ENCODE results near the gene CASTOR2.
"Not testable (repeated sequence)": the region's sequence is repeated elsewhere in the genome, so short reads cannot be mapped to it uniquely, and the experiment has no call there.

The CASTOR2 gene

GRCh38 chr7:74964511-74965119 is at the start of gene CASTOR2:
Gene CASTOR2, plus strand, starts transcription at chr7:74964705. Its CDS starts 281 bp downstream, at chr7:74964986.
- DNase-seq (ENCODE audit: low read depth in 2 of 2) = peak; percentile 29 to 52

GRCh38 chr7:74922321-74922890 is 42.1 kb upstream of the CASTOR2 start:
- not testable (repeated sequence) for DNase-seq (ENCODE audit: low read depth in 2 of 2)

- not testable (repeated sequence) for DNase-seq (ENCODE audit: low read depth in 2 of 2)
These were observed 40.9 kb upstream of the CASTOR2 start for GRCh38 chr7:74923644-74924043.

- not testable (repeated sequence) for DNase-seq (ENCODE audit: low read depth in 2 of 2)
These were observed 37.5 kb upstream of the CASTOR2 start for GRCh38 chr7:74926968-74927367.

- DNase-seq (ENCODE audit: low read depth in 2 of 2) = not testable (repeated sequence)
These were observed 32.8 kb upstream of the CASTOR2 start for GRCh38 chr7:74931563-74932328.

GRCh38 chr7:74939429-74939828 is 25.1 kb upstream of the CASTOR2 start:
- DNase-seq (ENCODE audit: low read depth in 2 of 2) = not testable (repeated sequence)

- DNase-seq (ENCODE audit: low read depth in 2 of 2) = not testable (repeated sequence)
These were observed 23.0 kb upstream of the CASTOR2 start for GRCh38 chr7:74941302-74942069.

GRCh38 chr7:74943923-74944322 is 20.6 kb upstream of the CASTOR2 start:
- not testable (repeated sequence) for DNase-seq (ENCODE audit: low read depth in 2 of 2)

- not testable (repeated sequence) for DNase-seq (ENCODE audit: low read depth in 2 of 2)
These were observed 16.8 kb upstream of the CASTOR2 start for GRCh38 chr7:74947741-74948140.

GRCh38 chr7:74953774-74954173 is 10.7 kb upstream of the CASTOR2 start:
- DNase-seq (ENCODE audit: low read depth in 2 of 2) = not testable (repeated sequence)

- not testable (repeated sequence) for DNase-seq (ENCODE audit: low read depth in 2 of 2)
These were observed 6.2 kb upstream of the CASTOR2 start for GRCh38 chr7:74958328-74958727.

- not testable (repeated sequence) for DNase-seq (ENCODE audit: low read depth in 2 of 2)
These were observed 598 bp upstream of the CASTOR2 start for GRCh38 chr7:74963704-74964510.

GRCh38 chr7:74966208-74966854 is 1.8 kb downstream of the CASTOR2 start:
- not testable (repeated sequence) for DNase-seq (ENCODE audit: low read depth in 2 of 2)

- DNase-seq (ENCODE audit: low read depth in 2 of 2) = not testable (repeated sequence)
These were observed 2.4 kb downstream of the CASTOR2 start for GRCh38 chr7:74966909-74967308.

GRCh38 chr7:74971431-74971830 is 6.9 kb downstream of the CASTOR2 start:
- DNase-seq (ENCODE audit: low read depth in 2 of 2) = not testable (repeated sequence)

- not testable (repeated sequence) for DNase-seq (ENCODE audit: low read depth in 2 of 2)
These were observed 7.9 kb downstream of the CASTOR2 start for GRCh38 chr7:74972377-74972776.

GRCh38 chr7:74975959-74976358 is 11.5 kb downstream of the CASTOR2 start:
- DNase-seq (ENCODE audit: low read depth in 2 of 2) = not testable (repeated sequence)

GRCh38 chr7:74977523-74977922 is 13.0 kb downstream of the CASTOR2 start:
- not testable (repeated sequence) for DNase-seq (ENCODE audit: low read depth in 2 of 2)

GRCh38 chr7:74988436-74988835 is 23.9 kb downstream of the CASTOR2 start:
- DNase-seq (ENCODE audit: low read depth in 2 of 2) = not testable (repeated sequence)

- no peak for DNase-seq (ENCODE audit: low read depth in 2 of 2)
These were observed 28.6 kb downstream of the CASTOR2 start for GRCh38 chr7:74993121-74993520.

Measured in stimulated activated CD8-positive, alpha-beta memory T cell treated with anti-CD3 and anti-CD28 coated beads, Interleukin-15, amount 100 ng/mL, for 48 hours (primary cell).